ENCODE data around the gene TNFAIP8.

DNA sequence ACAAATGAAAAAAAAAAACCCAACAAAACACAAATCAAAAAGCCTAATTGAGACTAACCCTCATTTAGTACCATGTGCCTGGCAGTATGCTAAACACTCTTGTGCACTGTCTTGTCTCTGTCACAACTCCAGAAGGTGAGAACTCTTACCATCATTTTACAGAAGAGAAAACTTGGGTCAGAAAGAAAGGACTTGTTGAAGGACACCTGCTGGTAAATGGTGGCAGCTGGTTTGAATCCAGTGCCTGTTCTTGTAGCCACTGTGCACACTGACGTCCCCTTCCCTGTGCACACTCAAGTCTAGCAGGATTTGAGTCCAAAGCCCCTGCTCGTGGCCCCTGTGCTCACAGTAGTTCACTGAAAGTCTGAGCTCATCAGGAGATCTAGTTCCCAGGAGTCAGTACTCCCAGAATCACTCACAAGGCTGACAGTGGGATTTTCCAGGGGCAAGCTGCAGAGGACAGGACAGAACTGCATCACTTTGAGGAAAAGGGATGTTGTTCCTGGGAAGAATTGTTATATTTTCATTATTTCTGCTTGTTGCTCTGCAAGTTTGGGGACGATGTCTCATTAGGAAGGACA, 53.5 kb downstream of the TNFAIP8 start:
- TF ChIP-seq, protein P1, sequence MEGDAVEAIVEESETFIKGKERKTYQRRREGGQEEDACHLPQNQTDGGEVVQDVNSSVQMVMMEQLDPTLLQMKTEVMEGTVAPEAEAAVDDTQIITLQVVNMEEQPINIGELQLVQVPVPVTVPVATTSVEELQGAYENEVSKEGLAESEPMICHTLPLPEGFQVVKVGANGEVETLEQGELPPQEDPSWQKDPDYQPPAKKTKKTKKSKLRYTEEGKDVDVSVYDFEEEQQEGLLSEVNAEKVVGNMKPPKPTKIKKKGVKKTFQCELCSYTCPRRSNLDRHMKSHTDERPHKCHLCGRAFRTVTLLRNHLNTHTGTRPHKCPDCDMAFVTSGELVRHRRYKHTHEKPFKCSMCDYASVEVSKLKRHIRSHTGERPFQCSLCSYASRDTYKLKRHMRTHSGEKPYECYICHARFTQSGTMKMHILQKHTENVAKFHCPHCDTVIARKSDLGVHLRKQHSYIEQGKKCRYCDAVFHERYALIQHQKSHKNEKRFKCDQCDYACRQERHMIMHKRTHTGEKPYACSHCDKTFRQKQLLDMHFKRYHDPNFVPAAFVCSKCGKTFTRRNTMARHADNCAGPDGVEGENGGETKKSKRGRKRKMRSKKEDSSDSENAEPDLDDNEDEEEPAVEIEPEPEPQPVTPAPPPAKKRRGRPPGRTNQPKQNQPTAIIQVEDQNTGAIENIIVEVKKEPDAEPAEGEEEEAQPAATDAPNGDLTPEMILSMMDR (IDR thresholded peaks at IDR 0.05): no peak
- TF ChIP-seq POLR2A (IDR thresholded peaks at IDR 0.05): no peak

Measured in heart left ventricle (tissue), 13 donors.